Activated CD4-positive, alpha-beta T cell treated with anti-CD3 and anti-CD28 coated beads for 36 hours (primary cell): ENCODE measurements around the gene FRMPD4. TPM values are rescaled to one million over a fixed set of nuclear protein-coding genes. Genes with fewer than 3 reads are reported as not detected.

Experiments
- ATAC-seq: fragments of 200-7000 bp; cut with Tn5 transposase; one replicate; pipeline ENCODE4 v1.10.0; 2021; ENCODE audit warnings: mild to moderate bottlenecking, moderate library complexity
- CTCF ChIA-PET: fragments of 350-600 bp; sonication (Branson Sonifier 250); formaldehyde crosslinking; loops from one replicate; lab custom pipeline; 2021; ENCODE audit warnings: antibody characterized with exemption; lab: Charles Lee
- POLR2A ChIA-PET: fragments of 350-600 bp; sonication (Branson Sonifier 250); formaldehyde crosslinking; loops from one replicate; lab custom pipeline; 2021; ENCODE audit warnings: antibody characterized with exemption, inconsistent platforms; lab: Charles Lee
- DNase-seq: peaks from one replicate; pipeline ENCODE4 v3.0.0-alpha.2; 2020
- H3K27ac Mint-ChIP-seq: one replicate; pipeline ENCODE4 v1.8.0; 2021; ENCODE audit warnings: mixed read lengths
- H3K27me3 Mint-ChIP-seq: one replicate; pipeline ENCODE4 v1.8.0; 2021; ENCODE audit warnings: mixed read lengths
- H3K36me3 Mint-ChIP-seq: one replicate; pipeline ENCODE4 v1.8.0; 2021; ENCODE audit warnings: low read depth, mixed read lengths
- H3K4me1 Mint-ChIP-seq: one replicate; pipeline ENCODE4 v1.8.0; 2021; ENCODE audit warnings: mixed read lengths
- H3K4me3 Mint-ChIP-seq: one replicate; pipeline ENCODE4 v1.8.0; 2021; ENCODE audit warnings: mild to moderate bottlenecking, moderate library complexity, mixed read lengths
- H3K9me3 Mint-ChIP-seq: one replicate; pipeline ENCODE4 v1.8.0; 2021; ENCODE audit warnings: low read depth, mixed read lengths
- intact Hi-C, 2 experiments: fragments of 100-400 bp; cut with DNase I in 1 of 2; cut with micrococcal nuclease in 1 of 2; formaldehyde crosslinking; loops; one replicate each; pipeline versions ENCODE4 v1.14.2 to v1.15.1; 2022 to 2024; cut with DNase I, micrococcal nuclease
- total RNA-seq, 2 experiments: library from RNA; stranded (reverse); gene quantifications; one replicate each; pipeline ENCODE4 v1.2.3, GENCODE V29; 2021

The FRMPD4 gene
- total RNA-seq, 2 experiments from 2014 or later: not detected

- no peak for DNase-seq
- intact Hi-C loops: no loop called here
- CTCF ChIA-PET: no interaction called here
These were observed 240.0 kb downstream of the FRMPD4 start for GRCh38 chrX:12378253-12378652.

GRCh38 chrX:12378706-12379105 lies 240.4 kb downstream of the FRMPD4 start:
- Mint-ChIP-seq H3K36me3 (no peaks in the 10 kb centered on the region), H3K27me3 (no peaks in the 10 kb centered on the region), H3K4me3 (no peak overlapping the region), H3K4me1 (no peaks in the 10 kb centered on the region), H3K9me3 (no peaks in the 10 kb centered on the region), H3K27ac (no peak overlapping the region)
- ATAC-seq: no peak
- DNase-seq: no peak
- ChIA-PET CTCF (no interaction called here), POLR2A (no interaction called here)
- intact Hi-C loops: no loop called here

More at GRCh38 chrX:12378253-12378652, 240.0 kb downstream of the FRMPD4 start:
- Mint-ChIP-seq H3K4me1 (no peaks in the 10 kb centered on the region), H3K4me3 (no peak overlapping the region), H3K9me3 (no peaks in the 10 kb centered on the region), H3K27me3 (no peaks in the 10 kb centered on the region), H3K27ac (no peak overlapping the region), H3K36me3 (no peaks in the 10 kb centered on the region)
- no peak for ATAC-seq
- POLR2A ChIA-PET: no interaction called here

- H3K4me3 Mint-ChIP-seq: no peak overlapping the region
- H3K4me1 Mint-ChIP-seq: no peaks in the 10 kb centered on the region
These were observed 241.4 kb downstream of the FRMPD4 start for GRCh38 chrX:12379671-12380070.

GRCh38 chrX:12383196-12383595 lies 244.9 kb downstream of the FRMPD4 start:
- no peak overlapping the region for H3K27ac Mint-ChIP-seq
- no peak for DNase-seq
- no peaks in the 10 kb centered on the region for H3K36me3 Mint-ChIP-seq
- no peak overlapping the region for H3K4me3 Mint-ChIP-seq
- CTCF ChIA-PET: no interaction called here
- POLR2A ChIA-PET: no interaction called here
- H3K9me3 Mint-ChIP-seq: no peaks in the 10 kb centered on the region
- H3K27me3 Mint-ChIP-seq: no peaks in the 10 kb centered on the region
- intact Hi-C loops: no loop called here
- no peaks in the 10 kb centered on the region for H3K4me1 Mint-ChIP-seq
- ATAC-seq: no peak

More at GRCh38 chrX:12379671-12380070, 241.4 kb downstream of the FRMPD4 start:
- intact Hi-C loops: no loop called here
- DNase-seq (no peak), ATAC-seq (no peak)
- H3K36me3 Mint-ChIP-seq: no peaks in the 10 kb centered on the region
- no peaks in the 10 kb centered on the region for H3K27me3 Mint-ChIP-seq
- CTCF ChIA-PET: no interaction called here
- H3K27ac Mint-ChIP-seq: no peak overlapping the region
- POLR2A ChIA-PET: no interaction called here
- no peaks in the 10 kb centered on the region for H3K9me3 Mint-ChIP-seq

- H3K36me3 Mint-ChIP-seq: no peaks in the 10 kb centered on the region
- no peaks in the 10 kb centered on the region for H3K4me1 Mint-ChIP-seq
- H3K27ac Mint-ChIP-seq: no peak overlapping the region
- H3K4me3 Mint-ChIP-seq: no peak overlapping the region
- no peaks in the 10 kb centered on the region for H3K27me3 Mint-ChIP-seq
- POLR2A ChIA-PET: no interaction called here
- CTCF ChIA-PET: no interaction called here
- intact Hi-C loops: no loop called here
- H3K9me3 Mint-ChIP-seq: peaks cover 4% of the 10 kb centered on the region
- ATAC-seq (no peak), DNase-seq (no peak)
These were observed 252.0 kb downstream of the FRMPD4 start for GRCh38 chrX:12390301-12390700.

- intact Hi-C loops: no loop called here
- DNase-seq (no peak), ATAC-seq (no peak)
- no peaks in the 10 kb centered on the region for H3K4me1 Mint-ChIP-seq
- no peak overlapping the region for H3K4me3 Mint-ChIP-seq
- H3K36me3 Mint-ChIP-seq: no peaks in the 10 kb centered on the region
- H3K27ac Mint-ChIP-seq: no peak overlapping the region
- peaks cover 2% of the 10 kb centered on the region for H3K9me3 Mint-ChIP-seq
- ChIA-PET CTCF (no interaction called here), POLR2A (no interaction called here)
- H3K27me3 Mint-ChIP-seq: no peaks in the 10 kb centered on the region
These were observed 258.3 kb downstream of the FRMPD4 start for GRCh38 chrX:12396584-12396983.

- ChIA-PET POLR2A (no interaction called here), CTCF (no interaction called here)
- Mint-ChIP-seq H3K27me3 (peaks cover 3% of the 10 kb centered on the region), H3K4me3 (no peak overlapping the region), H3K36me3 (no peaks in the 10 kb centered on the region), H3K4me1 (no peaks in the 10 kb centered on the region), H3K9me3 (no peaks in the 10 kb centered on the region), H3K27ac (no peak overlapping the region)
- intact Hi-C loops: no loop called here
- ATAC-seq (no peak), DNase-seq (no peak)
These were observed 261.9 kb downstream of the FRMPD4 start for GRCh38 chrX:12400218-12400617.

GRCh38 chrX:12401252-12401651 lies 263.0 kb downstream of the FRMPD4 start:
- Mint-ChIP-seq H3K36me3 (no peaks in the 10 kb centered on the region), H3K27me3 (peaks cover 3% of the 10 kb centered on the region), H3K4me3 (no peak overlapping the region), H3K9me3 (no peaks in the 10 kb centered on the region), H3K4me1 (no peaks in the 10 kb centered on the region), H3K27ac (no peak overlapping the region)
- ChIA-PET POLR2A (no interaction called here), CTCF (no interaction called here)
- DNase-seq (no peak), ATAC-seq (no peak)
- intact Hi-C loops: no loop called here

- Mint-ChIP-seq H3K36me3 (no peaks in the 10 kb centered on the region), H3K4me3 (no peak overlapping the region), H3K27ac (no peak overlapping the region), H3K27me3 (peaks cover 3% of the 10 kb centered on the region), H3K9me3 (no peaks in the 10 kb centered on the region), H3K4me1 (no peaks in the 10 kb centered on the region)
- ATAC-seq: no peak
- intact Hi-C loops: no loop called here
- ChIA-PET CTCF (no interaction called here), POLR2A (no interaction called here)
- no peak for DNase-seq
These were observed 265.3 kb downstream of the FRMPD4 start for GRCh38 chrX:12403474-12404082.

GRCh38 chrX:12405306-12405705 lies 267.0 kb downstream of the FRMPD4 start:
- CTCF ChIA-PET: no interaction called here
- Mint-ChIP-seq H3K27ac (no peak overlapping the region), H3K36me3 (no peaks in the 10 kb centered on the region), H3K4me1 (no peaks in the 10 kb centered on the region), H3K27me3 (peaks cover 3% of the 10 kb centered on the region), H3K9me3 (no peaks in the 10 kb centered on the region), H3K4me3 (no peak overlapping the region)
- POLR2A ChIA-PET: no interaction called here
- DNase-seq (no peak), ATAC-seq (no peak)
- intact Hi-C loops: no loop called here

GRCh38 chrX:12410523-12410922 lies 272.2 kb downstream of the FRMPD4 start:
- ATAC-seq (no peak), DNase-seq (no peak)
- CTCF ChIA-PET: no interaction called here
- H3K4me1 Mint-ChIP-seq: no peaks in the 10 kb centered on the region
- no peaks in the 10 kb centered on the region for H3K27me3 Mint-ChIP-seq
- intact Hi-C loops: no loop called here
- no peak overlapping the region for H3K27ac Mint-ChIP-seq
- POLR2A ChIA-PET: no interaction called here
- no peaks in the 10 kb centered on the region for H3K36me3 Mint-ChIP-seq
- no peak overlapping the region for H3K4me3 Mint-ChIP-seq
- H3K9me3 Mint-ChIP-seq: no peaks in the 10 kb centered on the region

- Mint-ChIP-seq H3K4me1 (no peaks in the 10 kb centered on the region), H3K27me3 (no peaks in the 10 kb centered on the region), H3K9me3 (no peaks in the 10 kb centered on the region), H3K36me3 (no peaks in the 10 kb centered on the region), H3K4me3 (no peak overlapping the region), H3K27ac (no peak overlapping the region)
- ChIA-PET POLR2A (no interaction called here), CTCF (no interaction called here)
- intact Hi-C loops: no loop called here
- ATAC-seq: no peak
- DNase-seq: no peak
These were observed 273.6 kb downstream of the FRMPD4 start for GRCh38 chrX:12411831-12412230.

- no peaks in the 10 kb centered on the region for H3K9me3 Mint-ChIP-seq
- DNase-seq: no peak
- POLR2A ChIA-PET: no interaction called here
- H3K4me1 Mint-ChIP-seq: no peaks in the 10 kb centered on the region
- no peak overlapping the region for H3K27ac Mint-ChIP-seq
- no peak overlapping the region for H3K4me3 Mint-ChIP-seq
- ATAC-seq: no peak
- CTCF ChIA-PET: no interaction called here
- H3K36me3 Mint-ChIP-seq: no peaks in the 10 kb centered on the region
- intact Hi-C loops: no loop called here
- H3K27me3 Mint-ChIP-seq: no peaks in the 10 kb centered on the region
These were observed 274.3 kb downstream of the FRMPD4 start for GRCh38 chrX:12412561-12412960.
